OCI-LY7 (cell line): ENCODE results near the gene CD44.

Experiments
- CTCF ChIP-seq: fragments of 200-600 bp; sonication (generic); conservative IDR thresholded peaks from 2 replicates; pipeline ENCODE4 v1.5.1; 2014; ENCODE audit warnings: mild to moderate bottlenecking, antibody characterized with exemption, low read length, moderate library complexity, mixed read lengths
- EZH2phosphoT487 ChIP-seq: fragments of 200-600 bp; sonication (generic); IDR thresholded peaks from 2 replicates; pipeline ENCODE4 v1.6.1; 2018; ENCODE audit warnings: low read depth, borderline replicate concordance, mild to moderate bottlenecking, mixed run types, antibody characterized with exemption, low read length, moderate library complexity, mixed read lengths

- no peak for TF ChIP-seq CTCF
- TF ChIP-seq EZH2phosphoT487: no peak
Measured at GRCh38 chr11:35099278-35100012, 39.5 kb upstream of the CD44 start.
